Measurements from ENCODE around the gene BCL3.
"Not testable (repeated sequence)": the region's sequence is repeated elsewhere in the genome, so short reads cannot be mapped to it uniquely, and the experiment has no call there.

Gene BCL3

DNA sequence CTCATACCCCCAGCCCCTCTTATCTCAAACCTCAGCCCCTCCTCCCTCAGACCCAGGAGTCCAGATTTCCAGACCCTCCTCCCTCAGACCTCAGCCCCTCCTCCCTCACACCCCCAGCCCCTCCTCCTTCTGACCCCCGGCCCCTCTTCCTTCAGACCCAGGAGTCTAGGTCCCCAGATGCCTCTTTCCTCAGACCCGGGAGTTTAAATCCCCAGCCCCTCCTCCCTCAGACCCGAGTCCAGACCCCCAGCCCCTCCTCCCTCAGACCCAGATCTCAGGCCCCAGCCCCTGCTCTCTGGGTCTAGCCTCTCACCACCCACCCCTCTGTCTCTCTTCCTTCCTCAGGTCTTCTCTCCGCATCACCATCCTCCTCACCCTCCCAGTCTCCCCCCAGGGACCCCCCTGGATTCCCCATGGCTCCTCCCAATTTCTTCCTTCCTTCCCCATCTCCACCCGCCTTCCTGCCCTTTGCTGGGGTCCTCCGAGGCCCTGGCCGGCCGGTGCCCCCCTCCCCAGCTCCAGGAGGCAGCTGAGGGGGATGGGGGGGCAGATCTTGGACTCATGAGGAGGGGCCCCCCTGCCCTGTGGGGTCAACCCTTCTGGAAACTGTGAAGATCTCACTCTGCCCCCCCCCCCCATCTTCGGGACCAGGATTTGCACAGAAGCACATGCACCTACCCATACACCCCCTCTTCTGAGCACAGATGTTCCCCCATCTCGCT lies 10.7 kb downstream of the BCL3 start:
- ATAC-seq, result no peak

- ATAC-seq, result no peak
These were observed 13.5 kb downstream of the BCL3 start for GRCh38 chr19:44762038-44762437.

- ATAC-seq, result no peak
These were observed 16.8 kb downstream of the BCL3 start for GRCh38 chr19:44765033-44765948.

DNA sequence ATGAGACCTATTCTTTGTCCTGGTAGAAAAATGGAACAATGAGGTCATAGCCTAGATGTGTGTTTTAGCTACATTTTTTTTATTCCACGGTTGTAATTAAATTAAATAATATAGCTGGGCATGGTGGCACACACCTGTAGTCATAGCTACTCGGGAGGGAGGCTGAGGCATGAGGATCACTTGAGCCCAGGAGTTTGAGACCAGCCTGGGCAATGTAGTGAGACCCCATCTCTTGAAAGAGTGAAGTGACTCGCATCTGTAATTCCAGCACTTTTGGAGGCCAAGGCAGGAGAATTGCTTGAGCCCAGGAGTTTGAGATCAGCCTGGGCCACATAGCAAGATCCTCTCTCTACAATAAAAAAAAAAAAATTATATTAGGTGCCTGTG lies 17.4 kb downstream of the BCL3 start:
- ATAC-seq, result no peak

DNA sequence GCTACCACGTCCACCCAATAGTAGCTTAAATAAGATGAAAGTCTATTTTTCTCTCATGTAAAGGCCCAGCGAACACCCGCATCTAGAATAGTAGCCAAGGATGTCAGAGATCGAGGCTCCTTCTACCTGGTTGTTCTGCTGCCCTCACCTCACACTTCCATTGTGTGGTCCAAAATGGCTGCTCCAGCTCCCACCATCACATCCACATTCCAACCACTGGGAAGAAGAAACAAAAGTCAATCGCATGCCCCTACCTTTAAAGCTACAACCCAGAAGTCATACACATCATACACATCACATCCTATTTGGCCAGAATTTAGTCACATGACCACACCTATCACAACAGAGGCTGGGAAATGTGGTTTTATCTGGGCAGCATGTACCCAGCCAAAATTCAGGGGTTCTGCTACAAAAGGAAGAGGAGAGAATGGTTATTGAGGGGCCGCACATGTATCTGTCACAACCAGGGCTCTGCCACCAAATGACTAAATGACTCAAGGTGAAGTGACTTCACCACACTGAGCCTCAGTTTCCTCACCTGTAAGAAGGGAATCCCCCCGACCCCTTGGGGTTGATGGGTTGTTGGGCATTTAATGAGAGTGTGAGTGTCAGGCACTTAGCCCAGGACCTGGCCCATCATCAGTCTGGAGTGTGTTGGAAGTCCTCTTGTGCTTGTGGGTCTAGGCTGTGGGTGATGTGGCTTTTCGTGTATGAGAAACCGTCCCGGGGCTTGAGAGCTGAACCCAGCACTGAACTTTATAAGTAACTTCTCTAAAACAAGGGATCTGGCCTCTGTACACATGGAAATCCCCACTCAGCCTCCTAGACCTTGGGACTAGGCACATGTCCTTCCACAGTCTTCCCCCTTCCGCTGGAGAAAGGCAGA lies 19.0 kb downstream of the BCL3 start:
- ATAC-seq, result no peak

DNA sequence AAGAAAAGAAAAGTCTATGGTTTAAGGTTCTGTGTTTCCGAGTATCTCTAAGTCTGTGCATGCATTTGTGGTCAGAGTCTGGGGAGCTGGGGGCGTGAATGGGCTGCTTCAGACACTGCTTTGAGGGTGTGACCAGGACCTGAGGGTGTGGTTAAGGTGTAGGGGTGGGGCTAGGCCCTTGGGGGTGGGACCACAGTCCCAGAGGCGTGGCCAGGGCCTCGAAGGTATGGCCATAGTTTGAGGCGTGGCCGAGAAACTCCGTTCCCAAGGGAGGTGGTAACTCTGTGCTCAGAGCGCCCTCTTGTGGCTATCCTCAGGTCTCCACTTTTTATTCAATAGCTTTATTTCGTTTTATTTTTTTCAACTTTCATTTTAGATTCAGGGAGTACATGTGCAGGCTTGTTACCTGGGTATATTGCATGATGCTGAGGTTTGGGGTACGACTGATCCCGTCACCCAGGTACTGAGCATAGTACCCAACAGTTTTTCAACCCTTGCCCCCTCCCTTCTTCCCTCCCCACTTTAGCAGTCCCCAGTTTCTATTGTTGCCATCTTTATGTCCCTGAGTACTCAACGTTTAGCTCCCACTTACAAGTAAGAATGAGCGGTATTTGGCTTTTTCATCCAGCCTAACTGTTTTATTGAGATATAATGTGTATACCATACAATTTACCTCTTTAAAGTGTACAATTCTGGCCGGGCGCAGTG lies 22.2 kb downstream of the BCL3 start:
- ATAC-seq, result peak; percentile 98 to 99

- not testable (repeated sequence) for ATAC-seq
These were observed 23.6 kb downstream of the BCL3 start for GRCh38 chr19:44772144-44772543.

GRCh38 chr19:44772959-44773358 lies 24.5 kb downstream of the BCL3 start:
- no peak for ATAC-seq

GRCh38 chr19:44775676-44776240 lies 27.2 kb downstream of the BCL3 start:
- ATAC-seq, result no peak

DNA sequence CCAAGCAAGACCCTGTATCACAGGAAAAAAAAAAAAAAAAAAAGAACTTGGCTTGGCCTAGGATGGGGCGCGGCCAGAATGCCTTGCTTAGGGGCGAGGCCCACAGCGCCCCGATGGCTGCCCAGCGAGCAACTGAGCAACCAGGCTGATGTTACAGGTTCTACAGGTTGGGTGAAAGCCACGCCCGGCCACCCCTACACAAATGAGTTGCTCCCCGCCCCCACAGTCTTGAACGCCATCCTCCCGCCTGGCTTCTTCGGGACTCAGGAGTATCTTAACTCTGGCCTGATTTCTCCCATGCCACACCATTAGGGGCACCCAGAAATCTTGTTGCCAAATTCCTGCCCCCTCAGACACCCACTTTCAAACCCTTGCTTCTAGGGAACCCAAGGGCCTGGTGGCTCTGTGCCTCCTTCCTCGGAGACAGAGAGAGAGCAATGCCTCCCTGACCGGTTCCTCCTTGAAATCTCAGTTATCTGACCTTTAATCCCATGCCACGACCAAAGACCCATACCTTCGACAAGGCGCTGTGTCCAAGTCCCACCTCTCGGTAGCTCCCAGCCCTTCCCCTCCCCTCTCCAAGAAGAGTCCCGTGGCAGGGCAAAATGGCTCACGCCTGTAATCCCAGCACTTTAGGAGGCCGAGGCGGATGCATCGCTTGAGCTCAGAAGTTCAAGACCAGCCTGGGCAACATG lies 28.0 kb downstream of the BCL3 start:
- no peak for ATAC-seq

- no peak for ATAC-seq
These were observed 29.3 kb downstream of the BCL3 start, which contains the start of gene CBLC for GRCh38 chr19:44777715-44778347. TSS of gene CBLC (plus strand) at chr19:44777890. CDS start at chr19:44777932, 42 bp downstream.

GRCh38 chr19:44779150-44779549 lies 30.6 kb downstream of the BCL3 start:
- no peak for ATAC-seq

GRCh38 chr19:44781694-44782093 lies 33.2 kb downstream of the BCL3 start:
- ATAC-seq, result not testable (repeated sequence)

DNA sequence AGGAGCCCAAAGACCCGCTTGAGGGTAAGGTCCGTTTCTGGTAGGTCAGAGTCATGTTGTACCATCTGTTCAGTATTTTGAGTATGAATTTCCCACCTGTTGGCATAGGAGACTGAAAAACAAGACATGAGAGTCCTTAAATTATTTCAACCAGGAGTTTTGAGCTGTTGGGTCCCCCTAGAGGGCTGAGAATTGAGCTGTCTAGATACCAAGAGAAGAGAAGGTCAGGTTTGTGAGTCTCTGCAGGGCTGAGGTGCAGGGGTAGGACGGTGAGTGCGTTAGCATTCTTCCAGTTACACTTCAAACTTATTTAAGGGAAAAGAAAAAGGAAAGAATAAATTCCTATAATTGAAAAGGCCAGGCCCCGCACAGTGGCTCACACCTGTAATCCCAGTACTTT lies 34.2 kb downstream of the BCL3 start:
- ATAC-seq, result no peak

GRCh38 chr19:44783545-44783944 lies 35.0 kb downstream of the BCL3 start:
- ATAC-seq, result no peak

DNA sequence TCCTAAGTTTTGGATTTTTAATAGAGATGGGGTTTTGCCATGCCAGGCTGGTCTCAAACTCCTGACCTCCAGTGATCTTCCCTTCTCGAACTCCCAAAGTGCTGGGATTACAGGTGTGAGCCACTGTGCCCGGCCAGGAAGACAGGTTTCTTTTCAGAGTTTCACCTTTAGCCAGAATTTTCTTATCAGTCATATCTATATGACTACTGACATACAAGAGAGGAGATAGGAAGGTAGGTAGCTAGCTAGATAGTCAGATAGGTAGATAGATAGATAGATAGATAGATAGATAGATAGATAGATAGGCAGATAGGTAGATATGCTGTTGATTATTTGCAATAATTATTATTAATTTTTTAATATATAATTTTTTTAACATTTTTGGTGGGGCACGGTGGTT lies 36.8 kb downstream of the BCL3 start:
- no peak for ATAC-seq

DNA sequence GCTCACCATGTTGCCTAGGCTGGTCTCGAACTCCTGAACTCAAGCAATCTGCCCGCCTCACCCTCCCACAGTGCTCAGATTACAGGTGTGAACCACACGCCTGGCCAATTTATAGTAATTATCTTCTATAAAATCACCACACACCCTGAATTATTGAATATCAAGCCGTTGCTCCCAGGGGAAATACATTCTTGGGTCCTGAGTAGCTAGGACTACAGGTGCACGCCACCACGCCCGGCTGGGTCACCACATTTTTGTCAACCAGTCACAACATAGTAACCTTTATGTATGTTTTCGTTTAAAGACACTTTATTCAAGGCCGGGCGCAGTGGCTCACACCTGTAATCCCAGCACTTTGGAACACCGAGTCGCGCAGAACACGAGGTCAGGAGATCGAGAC lies 37.5 kb downstream of the BCL3 start:
- ATAC-seq, result no peak

DNA sequence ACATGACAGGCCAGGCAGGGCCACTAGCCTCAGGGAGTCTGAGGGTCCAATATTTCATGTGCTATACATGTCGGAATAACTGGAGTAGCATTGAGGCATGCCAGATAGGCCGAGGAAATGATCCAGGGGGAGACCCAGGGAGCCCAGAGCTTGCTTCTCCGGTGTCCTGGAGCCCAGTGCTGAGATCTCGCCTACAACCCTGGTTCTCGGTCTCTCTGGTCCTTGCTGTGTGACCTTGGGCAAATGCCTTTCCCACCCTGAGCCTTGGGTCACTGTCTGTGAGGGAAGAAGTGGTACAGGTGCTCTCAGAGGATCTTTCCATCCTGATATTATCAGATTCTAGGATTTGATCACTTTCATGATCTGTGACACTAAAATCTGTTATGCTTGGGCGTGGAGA lies 40.5 kb downstream of the BCL3 start:
- ATAC-seq, result no peak

- no peak for ATAC-seq
These were observed 41.5 kb downstream of the BCL3 start for GRCh38 chr19:44789943-44790483.

DNA sequence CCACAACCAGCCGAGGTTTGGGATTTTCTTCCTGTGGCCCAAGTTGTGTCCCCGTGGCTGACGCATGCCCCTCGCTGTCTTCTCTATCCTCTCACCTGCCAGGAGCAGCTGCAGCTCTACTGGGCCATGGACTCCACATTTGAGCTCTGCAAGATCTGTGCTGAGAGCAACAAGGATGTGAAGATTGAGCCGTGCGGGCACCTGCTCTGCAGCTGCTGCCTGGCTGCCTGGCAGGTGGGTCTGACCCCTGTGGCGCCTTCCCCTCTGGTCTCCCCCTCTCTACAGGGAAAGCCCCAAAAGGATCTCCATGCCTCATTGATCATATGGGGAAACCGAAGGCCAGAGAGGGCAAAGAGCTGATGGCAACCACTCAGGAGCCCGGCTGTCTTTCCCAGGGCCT lies 43.8 kb downstream of the BCL3 start:
- ATAC-seq, result no peak
